HL-60 (cell line): ENCODE data around the gene NME7.

Source experiments
- DNase-seq, 2 experiments: peaks; one replicate each; pipeline ENCODE4 v3.0.0-alpha.2; 2010 to 2020; ENCODE audit warnings: low read depth in 1 of 2, low spot score in 1 of 2
- H3K27ac ChIP-seq: fragments of 250-450 bp; sonication (Bioruptor Pico); replicated peaks from 2 replicates; pipeline ENCODE4 v1.5.1; 2020; ENCODE audit warnings: mild to moderate bottlenecking, moderate library complexity
- H3K27me3 ChIP-seq: fragments of 250-450 bp; sonication (Bioruptor Pico); 2 replicates; pipeline ENCODE4 v1.5.1; 2021; ENCODE audit warnings: mild to moderate bottlenecking, moderate library complexity; ENCODE audit not compliant: insufficient read depth, poor library complexity, severe bottlenecking
- H3K4me3 ChIP-seq: replicated peaks from 2 replicates; pipeline ENCODE4 v1.5.1; 2011; ENCODE audit warnings: mild to moderate bottlenecking, control low read depth, low read length; ENCODE audit not compliant: insufficient read depth
- GABPA ChIP-seq: IDR thresholded peaks from 2 replicates; pipeline ENCODE4 v1.6.1; 2012; ENCODE audit warnings: low read depth
- POLR2AphosphoS5 ChIP-seq: IDR thresholded peaks from 2 replicates; pipeline ENCODE4 v1.6.1; 2012; ENCODE audit warnings: low read depth
- SPI1 ChIP-seq: IDR thresholded peaks from 2 replicates; pipeline ENCODE4 v1.6.1; 2012; ENCODE audit warnings: low read depth, mild to moderate bottlenecking, borderline replicate concordance
- TF ChIP-seq, protein P1 (sequence below): IDR thresholded peaks from 2 replicates; pipeline ENCODE4 v1.6.1; 2012; ENCODE audit warnings: low read depth; ENCODE audit not compliant: insufficient replicate concordance
- TF ChIP-seq, protein P2 (sequence below): IDR thresholded peaks from one replicate; pipeline ENCODE4 v1.5.1; 2011; ENCODE audit warnings: low read length, control low read depth, inconsistent platforms; ENCODE audit not compliant: insufficient read depth

The NME7 gene

DNA sequence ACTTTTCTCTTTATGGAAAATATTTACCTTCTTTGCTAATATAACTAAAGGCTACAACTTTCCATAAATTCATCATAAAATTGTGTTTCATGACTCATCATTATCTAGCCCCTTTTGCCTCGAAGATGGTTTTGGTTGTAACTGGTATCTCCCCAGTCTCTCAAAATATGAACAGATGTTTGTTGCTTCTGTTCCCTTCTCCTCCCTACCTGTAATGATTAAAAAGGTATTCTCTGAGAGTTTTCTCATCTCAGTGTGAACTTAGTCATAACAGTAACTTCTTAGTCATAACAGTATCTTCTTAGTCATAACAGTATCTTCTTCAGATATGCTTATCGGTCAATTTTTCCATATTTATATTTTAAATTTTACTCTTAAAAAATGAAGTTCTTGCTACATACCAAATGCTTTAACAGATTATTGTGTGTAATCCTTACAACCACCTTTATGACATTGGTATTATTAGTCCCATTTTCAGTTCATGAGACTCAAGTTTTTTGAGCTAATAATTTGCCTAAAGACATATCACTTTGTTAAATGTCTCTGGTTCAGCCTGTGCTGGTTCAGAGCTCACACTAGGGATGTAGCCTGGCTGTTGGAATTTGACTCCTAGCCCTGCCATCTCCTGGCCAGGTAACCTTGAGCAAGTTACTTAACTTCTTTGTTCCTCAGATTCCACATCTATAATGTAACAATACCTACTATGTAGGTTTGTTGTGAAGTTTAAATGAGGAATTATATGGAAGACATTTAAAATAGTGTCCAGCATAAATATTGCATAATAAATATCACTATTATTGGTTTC lies 228.5 kb downstream of the NME7 start:
- no peak for DNase-seq
- TF ChIP-seq POLR2AphosphoS5 (no peak), SPI1 (no peak), GABPA (no peak)
- TF ChIP-seq, protein P1, sequence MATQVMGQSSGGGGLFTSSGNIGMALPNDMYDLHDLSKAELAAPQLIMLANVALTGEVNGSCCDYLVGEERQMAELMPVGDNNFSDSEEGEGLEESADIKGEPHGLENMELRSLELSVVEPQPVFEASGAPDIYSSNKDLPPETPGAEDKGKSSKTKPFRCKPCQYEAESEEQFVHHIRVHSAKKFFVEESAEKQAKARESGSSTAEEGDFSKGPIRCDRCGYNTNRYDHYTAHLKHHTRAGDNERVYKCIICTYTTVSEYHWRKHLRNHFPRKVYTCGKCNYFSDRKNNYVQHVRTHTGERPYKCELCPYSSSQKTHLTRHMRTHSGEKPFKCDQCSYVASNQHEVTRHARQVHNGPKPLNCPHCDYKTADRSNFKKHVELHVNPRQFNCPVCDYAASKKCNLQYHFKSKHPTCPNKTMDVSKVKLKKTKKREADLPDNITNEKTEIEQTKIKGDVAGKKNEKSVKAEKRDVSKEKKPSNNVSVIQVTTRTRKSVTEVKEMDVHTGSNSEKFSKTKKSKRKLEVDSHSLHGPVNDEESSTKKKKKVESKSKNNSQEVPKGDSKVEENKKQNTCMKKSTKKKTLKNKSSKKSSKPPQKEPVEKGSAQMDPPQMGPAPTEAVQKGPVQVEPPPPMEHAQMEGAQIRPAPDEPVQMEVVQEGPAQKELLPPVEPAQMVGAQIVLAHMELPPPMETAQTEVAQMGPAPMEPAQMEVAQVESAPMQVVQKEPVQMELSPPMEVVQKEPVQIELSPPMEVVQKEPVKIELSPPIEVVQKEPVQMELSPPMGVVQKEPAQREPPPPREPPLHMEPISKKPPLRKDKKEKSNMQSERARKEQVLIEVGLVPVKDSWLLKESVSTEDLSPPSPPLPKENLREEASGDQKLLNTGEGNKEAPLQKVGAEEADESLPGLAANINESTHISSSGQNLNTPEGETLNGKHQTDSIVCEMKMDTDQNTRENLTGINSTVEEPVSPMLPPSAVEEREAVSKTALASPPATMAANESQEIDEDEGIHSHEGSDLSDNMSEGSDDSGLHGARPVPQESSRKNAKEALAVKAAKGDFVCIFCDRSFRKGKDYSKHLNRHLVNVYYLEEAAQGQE, result no peak
- TF ChIP-seq, protein P2, sequence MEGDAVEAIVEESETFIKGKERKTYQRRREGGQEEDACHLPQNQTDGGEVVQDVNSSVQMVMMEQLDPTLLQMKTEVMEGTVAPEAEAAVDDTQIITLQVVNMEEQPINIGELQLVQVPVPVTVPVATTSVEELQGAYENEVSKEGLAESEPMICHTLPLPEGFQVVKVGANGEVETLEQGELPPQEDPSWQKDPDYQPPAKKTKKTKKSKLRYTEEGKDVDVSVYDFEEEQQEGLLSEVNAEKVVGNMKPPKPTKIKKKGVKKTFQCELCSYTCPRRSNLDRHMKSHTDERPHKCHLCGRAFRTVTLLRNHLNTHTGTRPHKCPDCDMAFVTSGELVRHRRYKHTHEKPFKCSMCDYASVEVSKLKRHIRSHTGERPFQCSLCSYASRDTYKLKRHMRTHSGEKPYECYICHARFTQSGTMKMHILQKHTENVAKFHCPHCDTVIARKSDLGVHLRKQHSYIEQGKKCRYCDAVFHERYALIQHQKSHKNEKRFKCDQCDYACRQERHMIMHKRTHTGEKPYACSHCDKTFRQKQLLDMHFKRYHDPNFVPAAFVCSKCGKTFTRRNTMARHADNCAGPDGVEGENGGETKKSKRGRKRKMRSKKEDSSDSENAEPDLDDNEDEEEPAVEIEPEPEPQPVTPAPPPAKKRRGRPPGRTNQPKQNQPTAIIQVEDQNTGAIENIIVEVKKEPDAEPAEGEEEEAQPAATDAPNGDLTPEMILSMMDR, result no peak
- Histone ChIP-seq H3K4me3 (no peak overlapping the region), H3K27me3 (no peaks in the 10 kb centered on the region), H3K27ac (no peak overlapping the region)

DNA sequence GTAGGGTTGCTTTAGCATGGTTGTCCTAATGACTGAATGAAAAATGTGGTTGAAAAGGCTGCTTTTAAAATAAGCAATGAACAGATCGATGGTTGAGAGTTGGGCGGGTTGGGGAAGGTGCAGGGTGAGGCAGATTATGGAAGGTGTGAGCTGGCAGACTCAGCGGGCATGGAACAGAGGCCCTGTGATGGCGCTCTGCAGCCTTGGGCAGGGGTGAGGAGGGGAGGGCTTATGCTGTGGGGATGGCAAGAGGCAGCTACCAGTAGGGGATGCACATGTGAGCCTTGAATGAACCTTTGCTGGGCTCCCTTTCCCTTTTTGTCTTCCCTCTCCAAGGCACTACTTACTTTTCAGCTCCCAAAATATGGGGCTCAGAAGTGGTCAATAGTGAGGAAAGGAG lies 230.2 kb downstream of the NME7 start:
- Histone ChIP-seq H3K27ac (no peak overlapping the region), H3K27me3 (no peaks in the 10 kb centered on the region), H3K4me3 (no peak overlapping the region)
- no peak for DNase-seq
- TF ChIP-seq, protein P1, result no peak
- TF ChIP-seq GABPA, result no peak
- no peak for TF ChIP-seq POLR2AphosphoS5
- TF ChIP-seq SPI1, result no peak
- TF ChIP-seq, protein P2, result no peak

GRCh38 chr1:169133801-169134502 lies 233.6 kb downstream of the NME7 start:
- no peak for DNase-seq
- TF ChIP-seq GABPA (no peak), POLR2AphosphoS5 (no peak), SPI1 (no peak)
- TF ChIP-seq, protein P1, result no peak
- TF ChIP-seq, protein P2, result no peak
- Histone ChIP-seq H3K4me3 (no peak overlapping the region), H3K27ac (no peak overlapping the region), H3K27me3 (no peaks in the 10 kb centered on the region)
